ENCODE results near the gene MAN1A1.

DNA sequence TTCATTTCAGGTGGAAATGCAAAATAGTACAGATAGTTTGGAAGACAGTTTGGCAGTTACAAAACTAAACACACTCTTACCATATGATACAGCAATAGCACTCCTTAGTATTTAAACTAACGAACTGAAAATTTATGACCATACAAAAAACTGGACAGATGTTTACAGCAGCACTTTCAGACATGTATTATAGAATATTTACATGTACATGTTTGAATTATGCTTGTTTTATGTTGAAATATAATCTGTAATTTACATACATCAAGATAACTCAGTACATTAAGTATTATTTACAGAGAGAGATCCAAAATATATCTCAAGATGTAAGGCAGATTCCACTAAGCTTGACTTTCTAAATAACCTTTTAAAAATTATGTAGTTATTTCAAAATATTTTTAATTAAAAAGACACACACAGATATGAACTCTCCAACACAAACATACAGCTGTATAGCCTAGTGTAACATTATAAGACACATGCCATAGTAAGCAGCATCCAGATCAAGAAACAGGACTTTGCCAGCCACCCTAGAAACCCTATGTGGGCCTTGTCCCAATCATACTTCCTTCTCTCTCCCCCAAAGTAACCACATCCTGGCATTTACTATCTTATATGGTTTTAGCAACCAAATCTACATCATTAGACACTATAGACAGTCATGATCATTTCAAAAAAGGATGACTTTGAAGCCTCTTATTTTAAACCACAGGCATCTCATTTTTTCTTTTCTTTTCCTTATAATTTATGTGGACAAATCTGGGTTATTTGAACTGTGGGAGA, 82.2 kb downstream of the MAN1A1 start:
- TF ChIP-seq, protein P1, sequence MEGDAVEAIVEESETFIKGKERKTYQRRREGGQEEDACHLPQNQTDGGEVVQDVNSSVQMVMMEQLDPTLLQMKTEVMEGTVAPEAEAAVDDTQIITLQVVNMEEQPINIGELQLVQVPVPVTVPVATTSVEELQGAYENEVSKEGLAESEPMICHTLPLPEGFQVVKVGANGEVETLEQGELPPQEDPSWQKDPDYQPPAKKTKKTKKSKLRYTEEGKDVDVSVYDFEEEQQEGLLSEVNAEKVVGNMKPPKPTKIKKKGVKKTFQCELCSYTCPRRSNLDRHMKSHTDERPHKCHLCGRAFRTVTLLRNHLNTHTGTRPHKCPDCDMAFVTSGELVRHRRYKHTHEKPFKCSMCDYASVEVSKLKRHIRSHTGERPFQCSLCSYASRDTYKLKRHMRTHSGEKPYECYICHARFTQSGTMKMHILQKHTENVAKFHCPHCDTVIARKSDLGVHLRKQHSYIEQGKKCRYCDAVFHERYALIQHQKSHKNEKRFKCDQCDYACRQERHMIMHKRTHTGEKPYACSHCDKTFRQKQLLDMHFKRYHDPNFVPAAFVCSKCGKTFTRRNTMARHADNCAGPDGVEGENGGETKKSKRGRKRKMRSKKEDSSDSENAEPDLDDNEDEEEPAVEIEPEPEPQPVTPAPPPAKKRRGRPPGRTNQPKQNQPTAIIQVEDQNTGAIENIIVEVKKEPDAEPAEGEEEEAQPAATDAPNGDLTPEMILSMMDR (IDR thresholded peaks at IDR 0.05): no peak
- TF ChIP-seq POLR2A (IDR thresholded peaks at IDR 0.05): no peak
- no peak for TF ChIP-seq POLR2AphosphoS5 (IDR thresholded peaks at IDR 0.05)

Data from transverse colon (tissue), 4 donors.